Rectal smooth muscle tissue (tissue), 1 donor: ENCODE data around the gene TSPO2.

Source experiments
- H3K27ac ChIP-seq: one replicate; pipeline ENCODE4 v1.7.0; 2013; ENCODE audit warnings: low read depth, low read length, inconsistent platforms
- H3K27me3 ChIP-seq: one replicate; pipeline ENCODE4 v1.7.0; 2013; ENCODE audit warnings: low read length; ENCODE audit not compliant: control insufficient read depth, insufficient read depth
- H3K36me3 ChIP-seq: one replicate; pipeline ENCODE4 v1.7.0; 2013; ENCODE audit warnings: low read length; ENCODE audit not compliant: control insufficient read depth, insufficient read depth
- H3K4me1 ChIP-seq: one replicate; pipeline ENCODE4 v1.7.0; 2013; ENCODE audit warnings: low read length; ENCODE audit not compliant: control insufficient read depth, insufficient read depth
- H3K4me3 ChIP-seq: one replicate; pipeline ENCODE4 v1.7.0; 2013; ENCODE audit warnings: low read length
- H3K9ac ChIP-seq: one replicate; pipeline ENCODE4 v1.7.0; 2013; ENCODE audit warnings: low read length

Gene TSPO2

DNA sequence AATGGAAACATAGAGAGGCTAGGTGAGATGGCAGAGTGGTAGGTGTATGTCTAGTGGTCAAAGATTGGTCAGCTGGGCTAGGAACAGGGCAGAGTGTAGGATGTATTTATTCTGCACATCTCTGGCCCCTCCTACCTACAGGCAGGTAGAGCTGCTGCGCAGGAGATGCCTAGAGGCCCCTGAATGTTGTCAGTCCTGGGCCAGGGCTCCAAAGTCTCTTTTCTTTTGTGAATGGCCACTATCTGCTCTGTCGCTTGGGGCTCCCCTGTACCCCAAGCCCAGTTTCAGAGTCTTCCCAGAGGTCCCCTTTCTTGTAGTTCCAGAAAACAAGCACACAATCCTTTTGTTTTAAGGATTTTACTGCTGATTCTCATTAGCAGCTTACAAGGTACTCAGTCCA lies 5.0 kb downstream of the TSPO2 start:
- Histone ChIP-seq H3K27ac (no peak overlapping the region), H3K4me1 (peaks cover 3% of the 10 kb centered on the region), H3K36me3 (peaks cover 2% of the 10 kb centered on the region), H3K27me3 (no peaks in the 10 kb centered on the region), H3K4me3 (no peak overlapping the region), H3K9ac (no peak overlapping the region)

DNA sequence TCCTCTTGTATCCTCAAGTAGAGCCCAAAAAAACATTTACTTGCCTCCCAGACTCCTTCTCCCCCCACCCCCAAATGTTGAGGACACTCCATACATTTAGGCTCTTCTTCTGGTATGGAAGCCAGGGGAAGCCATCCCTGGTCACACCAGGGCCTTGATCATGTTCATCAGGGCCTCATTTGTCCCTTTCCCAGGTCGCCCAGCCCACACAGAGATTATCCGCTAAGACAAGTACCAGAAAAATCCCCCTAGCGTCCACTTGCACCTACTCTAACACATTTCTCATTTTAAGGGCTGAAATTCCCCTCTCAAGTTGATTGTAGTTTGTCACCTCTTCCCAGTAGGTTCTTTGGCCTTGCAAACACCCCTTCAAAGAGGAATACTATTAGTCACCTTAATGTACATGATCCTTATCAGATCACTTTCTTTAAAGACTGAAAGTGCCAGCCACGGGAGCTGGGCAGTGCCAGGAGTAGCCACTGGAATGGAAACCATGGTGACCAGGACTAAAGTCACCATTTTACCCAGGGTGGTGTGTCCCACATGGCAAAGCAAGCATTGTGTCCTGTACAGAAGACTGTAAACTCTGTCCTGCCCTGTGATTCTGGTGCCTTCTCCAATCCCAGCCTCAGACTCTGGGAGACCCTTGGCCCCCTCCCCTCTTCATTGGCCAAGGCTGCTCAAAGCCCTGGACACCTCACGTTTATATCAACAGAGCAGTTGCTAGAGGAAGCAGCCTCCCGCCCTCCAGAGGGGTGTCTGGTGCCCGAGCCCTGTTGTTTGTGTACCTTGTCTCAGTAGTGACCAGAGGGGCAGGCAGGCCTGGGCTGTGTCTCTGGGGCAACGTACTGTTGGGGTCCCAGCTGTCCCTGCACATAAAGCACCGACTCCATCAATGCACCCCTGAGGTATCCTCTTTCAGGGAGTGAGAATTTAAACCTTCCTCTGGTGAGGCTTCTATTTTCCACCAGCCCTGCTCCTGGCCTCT lies 5.8 kb downstream of the TSPO2 start:
- Histone ChIP-seq H3K4me3 (no peak overlapping the region), H3K27ac (no peak overlapping the region), H3K27me3 (no peaks in the 10 kb centered on the region), H3K9ac (no peak overlapping the region), H3K4me1 (peaks cover 3% of the 10 kb centered on the region), H3K36me3 (peaks cover 2% of the 10 kb centered on the region)

DNA sequence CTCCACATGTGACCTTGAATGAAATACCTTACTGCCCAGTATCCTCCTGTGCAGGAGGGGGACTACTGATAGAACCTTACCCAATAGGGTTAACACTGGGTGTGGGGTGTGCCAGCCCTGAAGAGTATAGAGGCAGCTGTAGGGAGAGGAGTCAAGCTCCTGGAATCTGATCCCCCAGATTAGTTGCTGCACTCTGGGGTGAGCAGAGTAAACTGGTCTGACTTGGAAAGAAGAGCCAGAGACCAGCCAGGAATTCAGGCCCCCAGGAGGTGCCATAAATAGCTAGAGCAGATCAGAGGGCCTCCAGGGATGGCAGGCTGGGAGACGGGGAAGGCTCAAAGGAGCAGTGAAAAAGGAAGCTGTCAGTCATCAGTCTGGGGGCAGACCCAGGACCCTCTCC lies 7.3 kb downstream of the TSPO2 start:
- H3K9ac ChIP-seq, result no peak overlapping the region
- H3K36me3 ChIP-seq, result peaks cover 2% of the 10 kb centered on the region
- no peak overlapping the region for H3K4me3 ChIP-seq
- peaks cover 9% of the 10 kb centered on the region for H3K4me1 ChIP-seq
- H3K27me3 ChIP-seq, result no peaks in the 10 kb centered on the region
- H3K27ac ChIP-seq, result no peak overlapping the region

DNA sequence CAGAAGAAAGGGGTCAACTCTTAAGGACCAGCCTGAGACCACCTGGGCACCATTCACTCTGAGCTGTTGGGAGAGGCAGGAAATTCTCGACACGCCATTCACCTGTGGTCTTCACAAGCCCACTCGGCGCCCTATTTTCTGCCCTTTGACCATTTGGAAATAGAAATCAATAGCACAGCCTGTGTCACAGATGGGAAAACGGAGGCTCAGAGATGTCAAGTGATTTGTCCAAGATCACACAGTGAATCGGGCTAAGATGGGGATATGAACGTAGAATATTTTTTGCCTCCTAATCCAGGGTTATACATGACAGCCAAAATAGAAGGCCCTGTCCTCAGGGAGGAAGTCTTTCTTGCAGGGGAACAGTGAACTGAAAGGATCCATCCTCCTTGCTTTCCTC lies 7.7 kb downstream of the TSPO2 start:
- no peak overlapping the region for H3K9ac ChIP-seq
- H3K4me1 ChIP-seq, result peaks cover 13% of the 10 kb centered on the region
- no peak overlapping the region for H3K4me3 ChIP-seq
- no peak overlapping the region for H3K27ac ChIP-seq
- no peaks in the 10 kb centered on the region for H3K27me3 ChIP-seq
- H3K36me3 ChIP-seq, result peaks cover 2% of the 10 kb centered on the region

DNA sequence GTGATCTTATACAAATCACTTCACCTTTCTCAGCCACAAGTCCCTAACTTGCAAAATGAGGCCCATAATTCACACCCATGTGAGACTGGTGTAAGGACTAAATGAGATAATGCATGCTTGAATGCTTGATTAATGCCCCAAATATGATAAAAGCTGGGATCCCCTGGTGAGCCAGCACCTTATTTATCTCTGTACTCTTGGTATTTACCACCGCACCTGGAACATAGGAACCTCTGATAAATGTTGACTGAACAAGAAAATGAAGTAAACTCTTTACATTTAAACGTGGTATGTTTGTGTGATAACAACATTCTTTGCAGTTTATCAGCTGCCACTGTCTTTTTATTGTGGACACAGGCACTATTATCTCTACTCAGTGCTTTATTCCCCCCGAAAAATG lies 8.3 kb downstream of the TSPO2 start:
- Histone ChIP-seq H3K36me3 (peaks cover 2% of the 10 kb centered on the region), H3K4me3 (no peak overlapping the region), H3K9ac (no peak overlapping the region), H3K27ac (no peak overlapping the region), H3K27me3 (no peaks in the 10 kb centered on the region), H3K4me1 (peaks cover 19% of the 10 kb centered on the region)

DNA sequence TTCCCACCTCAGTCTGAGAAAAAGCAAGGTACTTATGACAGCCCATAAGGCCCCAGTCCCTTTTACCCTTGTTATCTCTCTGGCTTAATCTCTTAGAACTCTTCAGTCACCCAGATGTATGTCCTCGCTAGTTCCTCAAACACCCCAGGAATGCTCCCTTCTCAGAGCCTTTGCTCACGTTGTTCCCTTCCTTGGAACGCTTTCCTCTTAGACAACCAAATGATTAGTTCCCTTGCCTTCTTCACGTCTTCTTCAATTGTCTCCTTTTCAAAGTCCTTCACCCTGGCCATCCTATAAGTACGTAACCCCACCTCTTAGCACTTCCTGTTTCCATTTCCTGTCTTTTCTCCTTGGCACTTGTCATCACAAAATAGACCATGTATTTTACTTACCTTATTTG lies 9.6 kb downstream of the TSPO2 start:
- Histone ChIP-seq H3K27ac (no peak overlapping the region), H3K4me1 (peaks cover 26% of the 10 kb centered on the region), H3K27me3 (no peaks in the 10 kb centered on the region), H3K9ac (no peak overlapping the region), H3K4me3 (no peak overlapping the region), H3K36me3 (peaks cover 4% of the 10 kb centered on the region)

DNA sequence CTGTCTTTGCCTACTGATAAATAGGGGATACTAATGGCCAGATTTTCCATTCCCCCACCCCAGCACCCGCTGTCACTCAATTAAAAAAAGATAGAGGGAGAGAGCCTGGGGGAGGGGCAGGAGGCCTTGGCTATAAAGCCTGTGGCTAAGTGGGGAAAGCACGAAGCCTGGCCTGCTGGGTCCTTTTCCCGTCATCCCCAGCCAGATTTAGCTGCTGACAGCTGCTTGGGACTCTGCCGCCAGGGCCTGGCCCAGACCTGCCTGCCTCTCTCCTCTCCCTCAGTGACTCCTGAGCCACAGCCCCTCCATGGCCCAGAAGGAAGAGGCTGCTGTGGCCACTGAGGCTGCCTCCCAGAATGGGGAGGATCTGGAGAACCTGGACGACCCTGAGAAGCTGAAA lies 10.8 kb downstream of the TSPO2 start, which contains the start of gene APOBEC2:
TSS of gene APOBEC2 (plus strand) at position 162 of the 400 bp plus-strand sequence. CDS start at position 308, 146 bp downstream.
- Histone ChIP-seq H3K9ac (no peak within 1 kb of the TSS), H3K27ac (peak within 1 kb of the TSS; percentile 15), H3K36me3 (peaks cover 4% of the 10 kb centered on the region)

DNA sequence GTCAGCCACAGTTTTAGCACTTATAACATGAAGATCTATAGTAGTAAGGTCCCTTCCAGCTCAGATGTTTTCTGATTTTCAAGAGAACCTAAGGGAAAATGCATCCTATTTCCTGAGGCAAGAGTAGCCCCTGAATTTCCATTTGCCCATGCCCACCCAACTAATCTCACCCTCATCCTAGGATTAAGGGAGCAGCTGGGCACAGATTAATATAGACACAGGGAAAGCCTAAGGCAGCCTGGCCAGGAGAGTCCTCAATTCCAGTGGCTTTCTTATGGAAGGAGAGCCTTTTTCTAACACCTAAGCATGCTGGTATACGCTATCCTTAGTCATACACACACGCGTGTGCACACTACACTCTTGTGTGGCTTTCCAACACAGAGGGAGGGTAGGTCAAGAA lies 12.2 kb downstream of the TSPO2 start:
- Histone ChIP-seq H3K27me3 (no peaks in the 10 kb centered on the region), H3K27ac (peak overlapping the region; percentile 57), H3K4me3 (no peak overlapping the region), H3K4me1 (peaks cover 41% of the 10 kb centered on the region), H3K36me3 (peaks cover 4% of the 10 kb centered on the region), H3K9ac (no peak overlapping the region)

More for the DNA sequence above, 10.8 kb downstream of the TSPO2 start, which contains the start of gene APOBEC2:
- Histone ChIP-seq H3K4me3 (no peak within 1 kb of the TSS), H3K27me3 (no peaks in the 10 kb centered on the region), H3K4me1 (peaks cover 30% of the 10 kb centered on the region)

DNA sequence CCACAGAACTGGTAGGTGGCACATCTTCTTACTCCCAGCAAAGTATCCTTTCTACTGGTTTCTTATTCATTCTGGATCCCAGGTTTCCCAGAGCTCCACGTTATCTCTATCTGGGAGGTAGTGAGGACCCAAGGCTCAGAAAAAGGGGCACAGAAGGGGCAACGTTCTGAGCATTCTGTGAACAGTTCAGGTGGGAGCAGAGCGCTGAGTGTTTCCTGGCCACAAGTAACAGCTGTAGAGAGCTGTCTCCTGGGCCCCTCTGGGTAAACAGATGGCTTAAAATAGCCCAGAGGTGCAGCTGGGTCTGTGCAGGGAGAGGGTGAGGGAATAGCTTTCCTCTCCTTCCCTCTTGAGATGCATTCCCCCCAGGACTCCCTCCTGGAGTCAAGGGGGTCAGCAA lies 12.9 kb downstream of the TSPO2 start:
- no peaks in the 10 kb centered on the region for H3K27me3 ChIP-seq
- peaks cover 4% of the 10 kb centered on the region for H3K36me3 ChIP-seq
- peak overlapping the region; percentile 57 for H3K27ac ChIP-seq
- peaks cover 38% of the 10 kb centered on the region for H3K4me1 ChIP-seq
- no peak overlapping the region for H3K9ac ChIP-seq
- H3K4me3 ChIP-seq, result no peak overlapping the region

DNA sequence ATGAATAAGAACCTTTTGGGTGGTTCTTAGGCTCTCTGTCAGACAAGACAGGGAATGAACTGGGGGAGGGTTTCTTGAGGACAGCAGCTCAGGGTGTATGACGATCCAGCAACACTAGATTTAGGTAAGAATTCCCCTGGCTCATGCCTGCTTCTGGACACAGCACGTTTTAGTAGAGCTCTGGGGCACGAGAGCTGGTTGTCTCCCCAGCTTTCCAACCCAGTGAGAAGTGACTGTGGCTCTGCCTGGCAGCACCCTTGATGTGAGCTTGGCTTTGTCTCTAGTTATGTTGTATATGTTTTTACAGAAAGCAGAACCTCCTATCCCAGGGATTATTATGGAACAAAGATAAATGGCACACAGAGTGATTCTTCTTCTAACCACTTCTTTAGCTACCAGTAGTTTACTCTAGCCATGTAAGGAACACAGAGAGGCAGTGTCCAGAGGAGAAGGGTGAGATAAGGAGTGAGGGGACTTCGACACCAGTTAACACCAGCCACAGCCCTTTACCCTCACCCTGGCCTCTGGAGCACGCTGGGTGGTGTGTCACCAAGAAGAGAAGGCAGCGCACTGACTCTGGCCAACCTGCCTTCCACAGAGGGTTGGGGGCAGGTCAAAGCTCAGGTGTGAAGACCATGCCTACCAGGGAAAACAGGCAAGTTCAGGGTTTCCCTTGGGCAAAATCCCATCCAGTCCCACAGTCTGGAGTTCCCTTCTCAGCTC lies 14.7 kb downstream of the TSPO2 start:
- Histone ChIP-seq H3K27me3 (no peaks in the 10 kb centered on the region), H3K4me3 (no peak overlapping the region), H3K27ac (peak overlapping the region; percentile 67), H3K4me1 (peaks cover 38% of the 10 kb centered on the region), H3K36me3 (peaks cover 2% of the 10 kb centered on the region), H3K9ac (no peak overlapping the region)

DNA sequence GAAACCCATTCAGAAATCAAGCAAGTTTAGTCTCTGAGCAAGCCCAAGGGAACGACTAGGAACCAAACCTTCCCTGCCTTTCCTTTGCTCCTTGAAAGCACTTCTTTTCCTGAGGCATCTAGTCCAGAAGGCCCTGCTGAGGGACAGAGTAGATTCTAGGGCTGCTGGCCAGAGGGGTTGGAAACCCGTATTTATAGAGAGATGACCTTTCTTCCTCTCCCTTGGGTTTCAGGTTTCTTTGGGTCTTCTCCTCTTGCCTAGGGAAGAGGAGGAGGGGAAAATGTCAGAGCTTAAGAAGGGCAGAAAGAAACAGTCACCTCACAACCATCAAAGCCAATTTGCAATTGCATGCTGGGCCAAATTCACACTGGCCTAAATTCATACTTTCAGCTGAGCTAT lies 16.5 kb downstream of the TSPO2 start:
- no peak overlapping the region for H3K27ac ChIP-seq
- no peaks in the 10 kb centered on the region for H3K27me3 ChIP-seq
- peaks cover 34% of the 10 kb centered on the region for H3K4me1 ChIP-seq
- no peak overlapping the region for H3K9ac ChIP-seq
- H3K36me3 ChIP-seq, result peaks cover 6% of the 10 kb centered on the region
- H3K4me3 ChIP-seq, result no peak overlapping the region

DNA sequence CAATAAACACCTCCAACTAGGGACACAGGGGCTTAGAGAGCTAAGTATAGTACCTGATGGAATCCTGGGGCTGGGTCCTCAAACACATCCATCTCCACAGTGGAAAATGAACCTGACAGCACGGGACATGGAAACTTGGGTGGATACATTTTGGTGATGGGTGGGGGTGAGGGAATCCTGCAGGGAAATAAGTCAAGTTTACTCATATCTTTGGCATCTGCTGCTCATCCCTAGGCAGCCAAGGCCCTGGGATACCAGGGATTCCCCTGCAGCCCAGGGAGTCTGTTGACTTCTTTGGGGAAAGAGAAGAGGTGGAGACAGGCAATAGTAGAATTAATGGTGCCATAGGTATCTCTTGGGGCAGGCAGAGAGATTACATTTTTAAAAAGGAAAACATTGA lies 17.3 kb downstream of the TSPO2 start:
- H3K27ac ChIP-seq, result no peak overlapping the region
- H3K36me3 ChIP-seq, result peaks cover 6% of the 10 kb centered on the region
- H3K4me3 ChIP-seq, result no peak overlapping the region
- H3K4me1 ChIP-seq, result peaks cover 33% of the 10 kb centered on the region
- H3K9ac ChIP-seq, result no peak overlapping the region
- no peaks in the 10 kb centered on the region for H3K27me3 ChIP-seq
